Smooth muscle cell (in vitro differentiated cells): ENCODE data around the gene DDR2. TPM values are rescaled to one million over a fixed set of nuclear protein-coding genes. Genes with fewer than 3 reads are reported as not detected.
"Not testable (repeated sequence)": the region's sequence is repeated elsewhere in the genome, so short reads cannot be mapped to it uniquely, and the experiment has no call there.

Experiments used
- DNase-seq: peaks from one replicate; lab custom pipeline; 2025; ENCODE audit not compliant: unreplicated experiment; lab: John Stamatoyannopoulos, UW
- H2AFZ ChIP-seq: fragments of 200-600 bp; sonication (generic); 2 replicates; pipeline ENCODE4 v1.6.0; 2016; ENCODE audit warnings: antibody characterized with exemption, low read depth, mild to moderate bottlenecking
- H3F3A ChIP-seq: fragments of 200-600 bp; sonication (generic); 2 replicates; pipeline ENCODE4 v1.6.0; 2017; ENCODE audit warnings: antibody characterized with exemption, low read depth
- H3K27ac ChIP-seq: fragments of 200-600 bp; sonication (generic); 2 replicates; pipeline ENCODE4 v1.5.1; 2016; ENCODE audit warnings: low read depth, mild to moderate bottlenecking
- H3K27me3 ChIP-seq: fragments of 200-600 bp; sonication (generic); 2 replicates; pipeline ENCODE4 v1.6.1; 2016; ENCODE audit warnings: low read depth, mild to moderate bottlenecking
- H3K36me3 ChIP-seq: fragments of 200-600 bp; sonication (generic); 2 replicates; pipeline ENCODE4 v1.5.1; 2016; ENCODE audit warnings: low read depth
- H3K4me1 ChIP-seq: fragments of 200-600 bp; sonication (generic); 2 replicates; pipeline ENCODE4 v1.5.1; 2016; ENCODE audit warnings: low read depth
- H3K4me2 ChIP-seq: fragments of 200-600 bp; sonication (generic); 2 replicates; pipeline ENCODE4 v1.6.0; 2016; ENCODE audit warnings: mild to moderate bottlenecking
- H3K4me3 ChIP-seq: fragments of 200-600 bp; sonication (generic); 2 replicates; pipeline ENCODE4 v1.5.1; 2016; ENCODE audit warnings: mild to moderate bottlenecking
- H3K79me2 ChIP-seq: fragments of 200-600 bp; sonication (generic); 2 replicates; pipeline ENCODE4 v1.6.0; 2016; ENCODE audit warnings: low read depth, mild to moderate bottlenecking
- H3K9ac ChIP-seq: fragments of 200-600 bp; sonication (generic); 2 replicates; pipeline ENCODE4 v1.6.0; 2016; ENCODE audit warnings: low read depth
- H3K9me3 ChIP-seq: fragments of 200-600 bp; sonication (generic); replicated peaks from 2 replicates; pipeline ENCODE4 v1.5.1; 2016; ENCODE audit warnings: low read depth
- H4K20me1 ChIP-seq: fragments of 200-600 bp; sonication (generic); 2 replicates; pipeline ENCODE4 v1.6.0; 2016; ENCODE audit warnings: low read depth
- WGBS: methylation state at CpG from one replicate; pipeline ENCODE4 v1.1.7; 2016; ENCODE audit warnings: low lambda C conversion rate; 5-methylcytosine and 5-hydroxymethylcytosine counted together
- polyA plus RNA-seq: library from polyadenylated mRNA; unstranded; fragments of >200 nt; fragmentation: Nextera tagmentation; extraction: Ambion mirVana; gene quantifications from 2 replicates; pipeline ENCODE4 v1.2.1, GENCODE V29; 2016
- total RNA-seq: library from RNA; depleted of rRNA; stranded (reverse); fragments of >200 nt; gene quantifications from 2 replicates; pipeline ENCODE4 v1.2.3, GENCODE V29; 2014
- TF ChIP-seq, protein P1 (sequence below): fragments of 200-600 bp; sonication (generic); IDR thresholded peaks from 2 replicates; pipeline ENCODE4 v1.5.1; 2017; ENCODE audit warnings: borderline replicate concordance, mild to moderate bottlenecking, antibody characterized with exemption; ENCODE audit not compliant: insufficient read depth, poor library complexity, severe bottlenecking

The DDR2 gene
- total and polyA plus RNA-seq, 2 experiments from 2014 or later = 13.3 to 24.5 TPM

DNA sequence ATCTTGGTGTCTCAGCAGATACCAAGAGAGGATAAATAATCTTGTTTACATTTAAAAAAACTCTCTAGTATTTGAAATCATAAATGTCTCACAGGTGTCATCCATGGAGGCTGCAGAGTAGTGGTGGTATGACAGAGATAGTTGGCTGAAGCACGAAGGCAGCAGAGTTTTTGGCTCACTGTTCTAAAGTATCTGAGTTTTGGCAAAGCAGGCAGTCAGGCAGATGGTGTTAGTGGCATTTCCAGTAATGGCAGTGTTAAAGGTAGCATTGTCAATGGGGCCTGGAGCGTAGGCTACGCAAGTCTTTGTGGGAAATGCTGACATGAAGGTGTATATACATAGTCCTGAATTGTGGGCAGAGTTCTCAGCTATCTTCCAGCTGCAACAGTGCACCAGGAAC lies 89.8 kb downstream of the DDR2 start:
- Histone ChIP-seq H3K36me3 (no peaks in the 10 kb centered on the region), H3K4me2 (no peak overlapping the region), H3K4me3 (no peak overlapping the region), H2AFZ (no peak overlapping the region), H3K9me3 (no peaks in the 10 kb centered on the region), H3K79me2 (no peaks in the 10 kb centered on the region), H3K9ac (no peak overlapping the region), H3F3A (peaks cover 4% of the 10 kb centered on the region), H3K4me1 (no peaks in the 10 kb centered on the region), H3K27ac (no peak overlapping the region), H4K20me1 (peaks cover 92% of the 10 kb centered on the region), H3K27me3 (peaks cover 54% of the 10 kb centered on the region)
- TF ChIP-seq, protein P1, sequence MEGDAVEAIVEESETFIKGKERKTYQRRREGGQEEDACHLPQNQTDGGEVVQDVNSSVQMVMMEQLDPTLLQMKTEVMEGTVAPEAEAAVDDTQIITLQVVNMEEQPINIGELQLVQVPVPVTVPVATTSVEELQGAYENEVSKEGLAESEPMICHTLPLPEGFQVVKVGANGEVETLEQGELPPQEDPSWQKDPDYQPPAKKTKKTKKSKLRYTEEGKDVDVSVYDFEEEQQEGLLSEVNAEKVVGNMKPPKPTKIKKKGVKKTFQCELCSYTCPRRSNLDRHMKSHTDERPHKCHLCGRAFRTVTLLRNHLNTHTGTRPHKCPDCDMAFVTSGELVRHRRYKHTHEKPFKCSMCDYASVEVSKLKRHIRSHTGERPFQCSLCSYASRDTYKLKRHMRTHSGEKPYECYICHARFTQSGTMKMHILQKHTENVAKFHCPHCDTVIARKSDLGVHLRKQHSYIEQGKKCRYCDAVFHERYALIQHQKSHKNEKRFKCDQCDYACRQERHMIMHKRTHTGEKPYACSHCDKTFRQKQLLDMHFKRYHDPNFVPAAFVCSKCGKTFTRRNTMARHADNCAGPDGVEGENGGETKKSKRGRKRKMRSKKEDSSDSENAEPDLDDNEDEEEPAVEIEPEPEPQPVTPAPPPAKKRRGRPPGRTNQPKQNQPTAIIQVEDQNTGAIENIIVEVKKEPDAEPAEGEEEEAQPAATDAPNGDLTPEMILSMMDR = no peak
- 99% methylated on average over 3 of the region's 3 CpGs for WGBS
- DNase-seq = no peak

DNA sequence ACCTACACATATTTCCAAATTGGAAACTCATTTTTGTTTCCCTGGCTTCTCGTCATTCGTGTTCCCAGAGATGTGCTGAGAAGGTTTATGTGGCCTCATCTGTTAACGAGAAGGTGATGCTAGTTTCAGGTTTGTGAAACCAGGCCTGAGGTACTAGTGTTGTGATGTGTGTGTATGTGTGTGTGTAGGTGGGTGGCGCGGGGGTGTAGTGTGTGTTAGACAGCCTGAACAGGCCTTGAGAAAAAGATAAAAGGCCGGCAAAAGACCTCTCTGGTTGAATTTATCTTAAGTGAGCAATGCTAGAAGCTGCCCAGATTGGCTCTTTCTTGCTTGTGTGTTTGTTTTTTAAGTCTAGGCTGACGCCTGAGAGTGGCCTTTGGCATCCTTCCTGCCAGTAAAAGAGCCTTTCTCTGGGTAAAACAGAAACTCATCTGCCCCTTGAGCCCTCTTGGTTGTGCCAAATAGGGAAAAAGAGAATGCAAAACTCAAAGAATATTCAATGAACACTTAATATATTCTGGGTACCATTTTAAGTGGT lies 92.4 kb downstream of the DDR2 start:
- 79% methylated on average over 7 of the region's 7 CpGs for WGBS
- Histone ChIP-seq H3K4me2 (no peak overlapping the region), H3K36me3 (no peaks in the 10 kb centered on the region), H3K9me3 (no peaks in the 10 kb centered on the region), H2AFZ (no peak overlapping the region), H4K20me1 (peaks cover 86% of the 10 kb centered on the region), H3K79me2 (no peaks in the 10 kb centered on the region), H3K4me3 (no peak overlapping the region), H3K4me1 (no peaks in the 10 kb centered on the region), H3K27me3 (peaks cover 42% of the 10 kb centered on the region), H3F3A (peaks cover 4% of the 10 kb centered on the region), H3K9ac (no peak overlapping the region), H3K27ac (no peak overlapping the region)
- TF ChIP-seq, protein P1 = no peak
- no peak for DNase-seq

DNA sequence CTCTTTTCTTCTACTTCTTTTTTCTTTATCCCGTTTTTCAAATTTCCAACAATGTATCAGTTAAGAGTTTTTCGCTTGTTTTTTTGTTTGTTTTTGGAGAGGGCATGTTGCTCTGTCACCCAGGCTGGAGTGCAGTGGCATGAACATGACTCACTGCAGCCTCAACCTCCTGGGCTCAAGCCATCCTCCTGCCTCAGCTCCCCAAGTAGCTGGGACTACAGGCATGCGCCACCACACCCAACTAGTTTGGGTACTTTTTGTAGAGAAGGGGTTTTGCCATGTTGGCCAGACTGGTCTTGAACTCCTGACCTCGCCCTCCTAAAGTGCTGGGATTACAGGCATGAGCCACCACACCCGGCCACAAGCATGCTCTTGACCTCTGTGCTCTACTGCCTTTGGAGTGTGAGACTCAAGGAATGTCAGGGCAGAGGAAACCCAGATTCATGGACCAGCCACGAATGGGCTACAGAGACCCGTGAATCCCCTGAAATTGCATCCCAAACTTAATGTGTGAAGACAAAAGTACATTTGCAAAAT lies 93.1 kb downstream of the DDR2 start:
- Histone ChIP-seq H2AFZ (no peak overlapping the region), H3K27ac (no peak overlapping the region), H3K36me3 (no peaks in the 10 kb centered on the region), H3K9ac (no peak overlapping the region), H3K9me3 (no peaks in the 10 kb centered on the region), H3K79me2 (no peaks in the 10 kb centered on the region), H3K27me3 (peaks cover 46% of the 10 kb centered on the region), H3K4me3 (no peak overlapping the region), H3K4me2 (no peak overlapping the region), H4K20me1 (peaks cover 86% of the 10 kb centered on the region), H3K4me1 (no peaks in the 10 kb centered on the region), H3F3A (peaks cover 4% of the 10 kb centered on the region)
- DNase-seq = no peak
- TF ChIP-seq, protein P1 = no peak
- WGBS = 84% methylated on average over 7 of the region's 7 CpGs

DNA sequence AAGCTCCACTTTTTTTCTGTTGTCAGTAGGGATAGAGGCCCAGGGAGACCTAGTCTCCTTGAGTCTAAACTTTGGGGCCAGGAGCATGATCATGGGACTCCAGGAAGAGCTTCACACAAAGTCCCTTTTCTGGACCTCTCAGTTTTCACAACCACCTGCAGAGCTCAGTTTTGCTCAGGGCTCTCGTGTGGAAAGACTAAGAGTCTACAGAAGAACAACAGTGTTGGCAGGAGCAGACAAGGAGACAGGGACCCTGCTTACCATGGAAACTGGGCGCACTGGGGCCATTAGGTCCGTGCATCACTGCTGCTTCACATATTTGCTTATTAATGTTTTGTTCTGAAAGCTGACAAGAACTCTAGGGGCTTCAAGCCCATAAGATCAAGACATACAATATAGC lies 94.3 kb downstream of the DDR2 start:
- WGBS = 90% methylated on average over 3 of the region's 3 CpGs
- Histone ChIP-seq H2AFZ (no peak overlapping the region), H3K4me2 (no peak overlapping the region), H3F3A (peaks cover 4% of the 10 kb centered on the region), H3K79me2 (no peaks in the 10 kb centered on the region), H3K27ac (no peak overlapping the region), H3K27me3 (peaks cover 55% of the 10 kb centered on the region), H3K9ac (no peak overlapping the region), H3K4me1 (no peaks in the 10 kb centered on the region), H3K36me3 (no peaks in the 10 kb centered on the region), H4K20me1 (peaks cover 87% of the 10 kb centered on the region), H3K9me3 (no peaks in the 10 kb centered on the region), H3K4me3 (no peak overlapping the region)
- TF ChIP-seq, protein P1 = no peak
- DNase-seq = no peak

DNA sequence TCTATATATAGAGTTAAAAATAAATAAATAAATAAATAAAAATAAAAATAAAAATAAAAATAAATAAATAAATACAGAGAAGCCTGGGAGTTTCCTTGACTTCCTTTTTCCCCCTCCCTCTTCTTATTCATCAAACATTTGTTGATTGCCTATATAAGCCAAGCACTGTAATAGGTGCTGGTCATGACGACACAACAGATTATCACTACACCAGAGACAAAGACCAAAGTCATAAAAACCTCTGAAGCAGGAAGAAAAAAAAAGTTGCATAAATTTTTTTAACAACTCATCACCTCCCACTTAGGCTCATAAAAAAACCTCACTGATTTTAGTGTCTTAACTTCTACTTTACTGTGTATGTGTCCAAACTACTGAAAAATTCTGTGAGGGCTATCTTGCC lies 95.2 kb downstream of the DDR2 start:
- not testable (repeated sequence) for H3K4me3 ChIP-seq, H3K9me3 ChIP-seq, H3F3A ChIP-seq, H3K79me2 ChIP-seq, H3K27ac ChIP-seq, H3K36me3 ChIP-seq, H3K4me2 ChIP-seq, H3K9ac ChIP-seq, H2AFZ ChIP-seq, H3K4me1 ChIP-seq, DNase-seq
- Histone ChIP-seq H3K27me3 (peaks cover 49% of the 10 kb centered on the region), H4K20me1 (peaks cover 87% of the 10 kb centered on the region)
- WGBS = 0% methylated on average over 1 of the region's 1 CpG
